Neural progenitor cell (in vitro differentiated cells): ENCODE measurements around the gene DTNB. TPM values are rescaled to one million over a fixed set of nuclear protein-coding genes. Genes with fewer than 3 reads are reported as not detected.

Source experiments
- DNase-seq: peaks from one replicate; pipeline ENCODE4 v3.0.0-alpha.2; 2016; ENCODE audit warnings: low spot score
- H2AFZ ChIP-seq: fragments of 200-600 bp; sonication (generic); replicated peaks from 2 replicates; pipeline ENCODE4 v1.6.1; 2016; ENCODE audit warnings: antibody characterized with exemption
- H3F3A ChIP-seq: fragments of 200-600 bp; sonication (generic); 2 replicates; pipeline ENCODE4 v1.6.1; 2016; ENCODE audit warnings: antibody characterized with exemption, low read depth
- H3K27ac ChIP-seq: fragments of 200-600 bp; sonication (generic); 2 replicates; pipeline ENCODE4 v1.5.1; 2016; ENCODE audit warnings: mild to moderate bottlenecking
- H3K27me3 ChIP-seq: fragments of 200-600 bp; sonication (generic); 2 replicates; pipeline ENCODE4 v1.6.1; 2016; ENCODE audit warnings: mild to moderate bottlenecking, moderate library complexity
- H3K36me3 ChIP-seq: fragments of 200-600 bp; sonication (generic); 2 replicates; pipeline ENCODE4 v1.5.1; 2016
- H3K4me1 ChIP-seq: fragments of 200-600 bp; sonication (generic); 2 replicates; pipeline ENCODE4 v1.6.1; 2016; ENCODE audit warnings: mixed run types
- H3K4me2 ChIP-seq: fragments of 200-600 bp; sonication (generic); 2 replicates; pipeline ENCODE4 v1.6.1; 2016
- H3K4me3 ChIP-seq: fragments of 200-600 bp; sonication (generic); 2 replicates; pipeline ENCODE4 v1.5.1; 2016
- H3K79me2 ChIP-seq: fragments of 200-600 bp; sonication (generic); 2 replicates; pipeline ENCODE4 v1.6.1; 2016; ENCODE audit warnings: low read depth
- H3K9ac ChIP-seq: fragments of 200-600 bp; sonication (generic); 2 replicates; pipeline ENCODE4 v1.6.1; 2016
- H3K9me3 ChIP-seq: fragments of 200-600 bp; sonication (generic); 2 replicates; pipeline ENCODE4 v1.5.1; 2016; ENCODE audit warnings: low read depth
- H4K20me1 ChIP-seq: fragments of 200-600 bp; sonication (generic); 2 replicates; pipeline ENCODE4 v1.6.1; 2016; ENCODE audit warnings: low read depth
- H3K27ac Mint-ChIP-seq: 3 replicates; pipeline ENCODE4 v1.8.0; 2021; ENCODE audit warnings: mixed read lengths
- H3K27me3 Mint-ChIP-seq: 2 replicates; pipeline ENCODE4 v1.8.0; 2022; ENCODE audit warnings: low read depth, mild to moderate bottlenecking, inconsistent platforms, moderate library complexity, mixed read lengths; ENCODE audit not compliant: insufficient read depth
- H3K36me3 Mint-ChIP-seq: 3 replicates; pipeline ENCODE4 v1.8.0; 2021; ENCODE audit warnings: mixed read lengths
- H3K4me1 Mint-ChIP-seq: 3 replicates; pipeline ENCODE4 v1.8.0; 2021; ENCODE audit warnings: mixed read lengths
- H3K4me3 Mint-ChIP-seq: 3 replicates; pipeline ENCODE4 v1.8.0; 2021; ENCODE audit warnings: mild to moderate bottlenecking, moderate library complexity, mixed read lengths
- H3K9me3 Mint-ChIP-seq: 3 replicates; pipeline ENCODE4 v1.8.0; 2020; ENCODE audit warnings: mixed read lengths
- EZH2 ChIP-seq: fragments of 200-600 bp; sonication (generic); IDR thresholded peaks from 2 replicates; pipeline ENCODE4 v1.6.1; 2017; ENCODE audit warnings: antibody characterized with exemption, mild to moderate bottlenecking, moderate library complexity
- EZH2phosphoT487 ChIP-seq: fragments of 200-600 bp; sonication (generic); IDR thresholded peaks from 2 replicates; pipeline ENCODE4 v1.6.1; 2017; ENCODE audit warnings: antibody characterized with exemption
- total RNA-seq: library from RNA; depleted of rRNA; stranded (reverse); fragments of >200 nt; gene quantifications from 2 replicates; pipeline ENCODE4 v1.2.3, GENCODE V29; 2015; ENCODE audit warnings: low replicate concordance
- TF ChIP-seq, protein P1 (sequence below): fragments of 200-600 bp; sonication (generic); IDR thresholded peaks from 2 replicates; pipeline ENCODE4 v1.5.1; 2017; ENCODE audit warnings: antibody characterized with exemption, mild to moderate bottlenecking

Gene DTNB
- total RNA-seq, 1 donor from 2014 or later, result 27.1 TPM

DNA sequence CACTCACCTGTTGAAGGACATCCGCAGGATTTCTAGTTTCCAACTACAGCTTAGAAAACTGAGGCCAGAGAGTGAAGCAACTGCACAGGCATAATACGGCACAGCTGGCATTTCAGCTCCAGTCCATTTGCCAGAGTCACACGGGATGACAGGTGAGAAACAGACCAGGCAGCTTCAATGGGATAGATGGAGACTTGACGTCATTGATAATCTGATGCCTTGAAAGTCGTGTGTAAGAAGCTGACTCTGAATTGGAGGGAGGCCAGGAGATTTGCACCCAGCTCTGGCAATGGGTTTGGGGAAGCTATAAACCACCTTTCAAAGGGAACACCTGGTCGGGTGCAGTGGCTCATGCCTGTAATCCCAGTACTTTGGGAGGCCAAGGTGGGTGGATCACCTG is 319.3 kb downstream of the DTNB start:
- H3K79me2 ChIP-seq, result no peaks in the 10 kb centered on the region
- no peak overlapping the region for H3K9ac ChIP-seq
- DNase-seq, result no peak
- peaks cover 2% of the 10 kb centered on the region for H3K36me3 Mint-ChIP-seq
- no peaks in the 10 kb centered on the region for H4K20me1 ChIP-seq
- H3K4me1 Mint-ChIP-seq, result peaks cover 16% of the 10 kb centered on the region
- no peak overlapping the region for H3K27ac Mint-ChIP-seq
- H3K27ac ChIP-seq, result no peak overlapping the region
- H3F3A ChIP-seq, result no peaks in the 10 kb centered on the region
- H2AFZ ChIP-seq, result no peak overlapping the region
- H3K4me1 ChIP-seq, result peaks cover 5% of the 10 kb centered on the region
- H3K9me3 ChIP-seq, result no peaks in the 10 kb centered on the region
- H3K4me3 Mint-ChIP-seq, result no peak overlapping the region
- no peaks in the 10 kb centered on the region for H3K36me3 ChIP-seq
- H3K9me3 Mint-ChIP-seq, result peaks cover 9% of the 10 kb centered on the region
- H3K27me3 Mint-ChIP-seq, result peaks cover 5% of the 10 kb centered on the region
- no peak overlapping the region for H3K4me2 ChIP-seq
- no peak for TF ChIP-seq EZH2phosphoT487
- no peak for TF ChIP-seq EZH2
- TF ChIP-seq, protein P1, sequence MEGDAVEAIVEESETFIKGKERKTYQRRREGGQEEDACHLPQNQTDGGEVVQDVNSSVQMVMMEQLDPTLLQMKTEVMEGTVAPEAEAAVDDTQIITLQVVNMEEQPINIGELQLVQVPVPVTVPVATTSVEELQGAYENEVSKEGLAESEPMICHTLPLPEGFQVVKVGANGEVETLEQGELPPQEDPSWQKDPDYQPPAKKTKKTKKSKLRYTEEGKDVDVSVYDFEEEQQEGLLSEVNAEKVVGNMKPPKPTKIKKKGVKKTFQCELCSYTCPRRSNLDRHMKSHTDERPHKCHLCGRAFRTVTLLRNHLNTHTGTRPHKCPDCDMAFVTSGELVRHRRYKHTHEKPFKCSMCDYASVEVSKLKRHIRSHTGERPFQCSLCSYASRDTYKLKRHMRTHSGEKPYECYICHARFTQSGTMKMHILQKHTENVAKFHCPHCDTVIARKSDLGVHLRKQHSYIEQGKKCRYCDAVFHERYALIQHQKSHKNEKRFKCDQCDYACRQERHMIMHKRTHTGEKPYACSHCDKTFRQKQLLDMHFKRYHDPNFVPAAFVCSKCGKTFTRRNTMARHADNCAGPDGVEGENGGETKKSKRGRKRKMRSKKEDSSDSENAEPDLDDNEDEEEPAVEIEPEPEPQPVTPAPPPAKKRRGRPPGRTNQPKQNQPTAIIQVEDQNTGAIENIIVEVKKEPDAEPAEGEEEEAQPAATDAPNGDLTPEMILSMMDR, result no peak
- H3K27me3 ChIP-seq, result no peaks in the 10 kb centered on the region
- no peak overlapping the region for H3K4me3 ChIP-seq

DNA sequence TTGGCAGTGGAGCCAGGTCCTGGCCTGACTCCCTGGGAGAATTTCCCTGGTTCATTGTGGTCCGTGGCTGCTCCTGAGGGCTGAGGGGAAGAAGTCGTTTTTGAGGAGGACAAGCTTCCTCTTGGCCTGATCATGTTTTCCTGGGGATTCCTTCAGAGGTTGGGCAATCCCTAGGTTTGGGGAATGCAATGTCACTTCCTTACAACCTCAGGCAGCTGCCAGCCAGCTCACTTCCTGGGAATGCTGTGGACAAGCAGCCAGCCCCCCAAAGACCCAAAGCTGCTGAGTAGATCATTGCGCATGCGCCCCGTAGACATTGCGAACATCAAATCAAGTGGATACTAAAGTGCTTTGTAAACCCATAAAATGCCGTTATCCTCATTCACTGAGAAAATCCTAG is 324.0 kb downstream of the DTNB start:
- no peaks in the 10 kb centered on the region for H3K36me3 Mint-ChIP-seq
- Histone ChIP-seq H3K36me3 (no peaks in the 10 kb centered on the region), H3K27ac (no peak overlapping the region), H3K4me1 (no peaks in the 10 kb centered on the region), H2AFZ (no peak overlapping the region), H3K4me2 (no peak overlapping the region), H3K9me3 (no peaks in the 10 kb centered on the region), H3K4me3 (no peak overlapping the region), H3K27me3 (peaks cover 10% of the 10 kb centered on the region), H4K20me1 (no peaks in the 10 kb centered on the region), H3F3A (no peaks in the 10 kb centered on the region), H3K79me2 (no peaks in the 10 kb centered on the region), H3K9ac (no peak overlapping the region)
- peaks cover 4% of the 10 kb centered on the region for H3K4me1 Mint-ChIP-seq
- no peak for TF ChIP-seq EZH2phosphoT487
- TF ChIP-seq, protein P1, result no peak
- no peak for TF ChIP-seq EZH2
- H3K9me3 Mint-ChIP-seq, result no peaks in the 10 kb centered on the region
- H3K27ac Mint-ChIP-seq, result peak overlapping the region; percentile 64
- H3K4me3 Mint-ChIP-seq, result no peak overlapping the region
- no peak for DNase-seq
- H3K27me3 Mint-ChIP-seq, result peaks cover 2% of the 10 kb centered on the region

DNA sequence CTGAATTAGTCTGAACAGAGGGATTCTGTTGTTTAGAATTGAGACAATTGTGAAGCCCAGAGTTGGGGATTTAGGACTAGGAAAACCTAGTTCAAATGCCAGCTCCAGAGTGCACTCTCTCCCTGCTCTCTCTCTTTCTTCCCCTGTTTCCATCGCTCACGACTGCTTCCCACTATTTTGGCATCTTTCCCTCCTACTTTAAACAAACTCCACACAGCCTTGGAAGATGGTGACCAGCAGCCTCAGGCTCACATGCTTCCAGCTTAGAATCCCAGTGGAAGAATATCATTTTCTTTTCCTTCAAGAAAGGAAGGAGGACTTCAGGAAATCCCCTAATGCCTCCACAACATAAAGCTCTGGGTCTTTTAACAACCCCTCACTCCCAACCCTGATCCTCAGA is 325.5 kb downstream of the DTNB start:
- H3K4me3 ChIP-seq, result no peak overlapping the region
- no peaks in the 10 kb centered on the region for H3K9me3 ChIP-seq
- peak; percentile 1 for DNase-seq
- no peaks in the 10 kb centered on the region for H3K36me3 ChIP-seq
- no peaks in the 10 kb centered on the region for H3K4me1 ChIP-seq
- H3K27ac ChIP-seq, result no peak overlapping the region
- H3K27me3 ChIP-seq, result peaks cover 26% of the 10 kb centered on the region
- no peak overlapping the region for H3K9ac ChIP-seq
- no peak overlapping the region for H2AFZ ChIP-seq
- Mint-ChIP-seq H3K4me3 (no peak overlapping the region), H3K9me3 (no peaks in the 10 kb centered on the region), H3K36me3 (no peaks in the 10 kb centered on the region), H3K27ac (no peak overlapping the region), H3K27me3 (peaks cover 8% of the 10 kb centered on the region), H3K4me1 (peaks cover 2% of the 10 kb centered on the region)
- no peak overlapping the region for H3K4me2 ChIP-seq
- TF ChIP-seq EZH2 (no peak), EZH2phosphoT487 (no peak)
- TF ChIP-seq, protein P1, result no peak
- no peaks in the 10 kb centered on the region for H3K79me2 ChIP-seq
- H3F3A ChIP-seq, result no peaks in the 10 kb centered on the region
- H4K20me1 ChIP-seq, result peaks cover 4% of the 10 kb centered on the region
